ENCODE results near the gene USP25.

Gene USP25

GRCh38 chr21:15875286-15875685 lies 145.5 kb downstream of the USP25 start:
- no peak for TF ChIP-seq Cebpa-rat (IDR thresholded peaks at IDR 0.05)
- peak overlapping the region in 3 of 11 experiments; percentile 19 to 41 (median 34); a peak in 3 of 22 replicates for H3K4me2 ChIP-seq

DNA sequence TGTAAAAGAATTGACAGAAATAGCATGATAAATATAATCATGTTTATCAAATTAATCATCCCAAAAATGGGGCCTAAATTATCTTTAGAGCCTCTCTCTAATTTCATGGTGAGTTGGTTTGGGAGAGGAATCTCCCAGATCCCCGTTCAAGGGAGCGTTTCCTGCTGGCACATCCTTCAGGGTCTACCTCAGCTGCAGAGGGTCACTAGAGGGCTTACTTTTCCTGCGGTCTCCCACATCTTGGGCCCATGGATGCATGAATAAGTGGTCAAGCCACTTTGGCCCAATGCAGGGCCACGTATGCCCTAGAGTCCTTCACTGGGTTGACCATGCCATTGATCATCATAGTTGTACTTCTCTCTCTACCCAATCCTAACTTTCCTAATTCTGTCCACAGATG lies 164.1 kb downstream of the USP25 start:
- Histone ChIP-seq H4K20me1 (no peaks in the 10 kb centered on the region), H3K9ac (no peak overlapping the region), H3K4me2 (no peak overlapping the region), H3K4me1 (no peaks in the 10 kb centered on the region), H3K27me3 (no peaks in the 10 kb centered on the region), H3K9me3 (replicated peaks in 1 of 11) (no peaks in the 10 kb centered on the region), H3K36me3 (no peaks in the 10 kb centered on the region), H3K27ac (no peak overlapping the region), H3K4me3 (no peak overlapping the region)
- TF ChIP-seq Cebpa-rat (IDR thresholded peaks at IDR 0.05) = no peak

More at GRCh38 chr21:15875286-15875685, 145.5 kb downstream of the USP25 start:
- H3K27me3 ChIP-seq = no peaks in the 10 kb centered on the region
- peaks cover 4 to 45% (median 14%) of the 10 kb centered on the region in 10 experiments; a peak in 17 of 20 replicates for H3K4me1 ChIP-seq
- H3K27ac ChIP-seq = no peak overlapping the region
- no peaks in the 10 kb centered on the region for H4K20me1 ChIP-seq
- no peak overlapping the region for H3K9ac ChIP-seq
- peaks cover 14 to 65% (median 41%) of the 10 kb centered on the region in 11 experiments for H3K9me3 ChIP-seq (replicated peaks in 1 of 11)
- H3K36me3 ChIP-seq = peaks cover 64 to 91% (median 74%) of the 10 kb centered on the region in 11 experiments
- H3K4me3 ChIP-seq = no peak overlapping the region; a peak in 1 of 20 replicates

DNA sequence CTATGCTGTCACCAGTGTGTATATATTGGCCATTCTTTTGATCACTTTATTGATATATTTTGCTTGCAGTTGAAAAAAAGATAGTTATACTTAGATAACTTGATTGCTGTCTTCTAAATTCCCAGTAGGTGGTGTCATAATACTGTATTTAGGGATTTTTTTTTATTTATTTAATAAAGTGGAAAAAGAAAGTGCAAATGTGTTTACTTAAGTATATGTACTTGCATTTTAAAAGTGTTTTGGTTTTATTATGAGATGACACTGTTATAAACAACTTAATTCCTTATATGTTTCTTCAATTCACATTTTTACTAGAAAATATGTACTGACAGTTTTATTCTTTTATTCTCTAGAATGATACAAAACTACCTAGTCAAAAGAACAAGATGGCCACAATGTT lies 164.8 kb downstream of the USP25 start:
- Histone ChIP-seq H3K4me2 (no peak overlapping the region), H3K27me3 (no peaks in the 10 kb centered on the region), H3K4me1 (no peaks in the 10 kb centered on the region), H3K9me3 (replicated peaks in 1 of 11) (no peaks in the 10 kb centered on the region), H3K9ac (no peak overlapping the region), H3K4me3 (no peak overlapping the region), H4K20me1 (no peaks in the 10 kb centered on the region), H3K27ac (no peak overlapping the region), H3K36me3 (no peaks in the 10 kb centered on the region)
- no peak for TF ChIP-seq Cebpa-rat (IDR thresholded peaks at IDR 0.05)

DNA sequence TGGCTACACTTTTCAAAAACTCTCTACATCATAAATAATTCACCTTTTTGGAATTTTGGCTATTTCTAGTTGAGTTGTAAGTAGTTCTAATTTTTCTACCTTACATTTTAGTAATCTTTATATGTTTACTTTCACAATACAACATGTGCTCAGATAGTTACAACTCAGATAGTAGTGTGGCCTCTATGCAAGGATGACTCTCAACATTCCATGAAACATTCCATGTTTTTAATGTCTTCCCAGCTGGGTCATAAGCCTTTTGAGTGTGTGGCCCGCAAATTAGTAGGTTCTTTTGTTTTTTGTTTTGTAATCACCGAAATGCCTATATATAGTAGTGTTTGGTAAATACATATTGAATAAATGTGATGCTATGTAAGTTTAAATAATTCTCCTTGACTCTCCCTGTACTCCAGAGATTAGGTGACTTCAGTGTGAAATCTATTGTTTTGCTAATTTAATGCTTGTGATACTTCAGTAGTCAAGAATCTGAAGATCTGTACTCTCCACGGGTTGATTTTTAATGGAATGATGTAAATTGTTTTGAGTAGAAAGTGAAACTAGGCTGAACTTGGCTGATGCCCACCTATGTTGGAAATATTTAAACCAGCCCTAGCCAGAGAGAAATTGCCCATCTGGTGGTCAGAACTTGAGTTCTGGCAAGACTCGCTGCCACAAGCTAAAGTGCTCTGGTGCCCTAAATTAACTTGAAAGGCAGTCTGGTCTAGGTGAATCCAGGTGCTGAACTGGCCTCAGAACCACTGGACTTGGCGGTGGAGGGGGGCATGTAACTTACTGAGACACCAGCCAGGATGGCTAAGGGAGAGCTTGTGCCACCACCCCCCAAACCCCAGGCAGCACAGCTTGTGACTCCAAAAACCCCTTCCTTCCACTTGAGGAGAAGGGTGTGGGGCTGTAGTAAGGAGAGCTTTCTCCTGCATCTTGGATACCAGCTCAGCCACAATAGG lies 165.6 kb downstream of the USP25 start:
- Histone ChIP-seq H3K9me3 (replicated peaks in 1 of 11) (0 out of 22 replicates have a peak, but pooled peaks cover 0 to 3% (median 0%) of the 10 kb centered on the region in 11 experiments), H3K27ac (no peak overlapping the region), H3K27me3 (no peaks in the 10 kb centered on the region), H3K36me3 (no peaks in the 10 kb centered on the region), H3K4me2 (no peak overlapping the region), H3K9ac (no peak overlapping the region), H3K4me3 (no peak overlapping the region), H4K20me1 (no peaks in the 10 kb centered on the region), H3K4me1 (no peaks in the 10 kb centered on the region)
- no peak for TF ChIP-seq Cebpa-rat (IDR thresholded peaks at IDR 0.05)

DNA sequence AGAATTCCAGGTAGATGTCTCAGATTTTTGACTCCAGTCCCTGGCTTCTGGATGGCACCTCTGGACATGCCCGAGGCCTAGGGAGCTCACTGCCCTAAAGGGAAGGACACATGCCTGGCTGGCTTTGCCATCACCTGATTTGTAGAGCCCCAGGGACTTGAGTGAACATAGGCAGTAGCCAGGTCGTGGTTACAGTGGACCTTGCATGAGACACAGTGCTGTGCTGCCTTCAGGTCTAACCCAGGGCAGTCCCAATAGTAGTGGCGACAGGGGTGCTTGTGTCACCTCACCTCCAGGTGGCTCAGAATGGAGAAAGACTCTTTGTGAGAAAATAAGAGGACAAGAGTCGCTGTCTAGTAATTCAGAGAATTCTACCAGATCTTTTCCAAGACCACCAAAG lies 166.7 kb downstream of the USP25 start:
- Histone ChIP-seq H3K27me3 (no peaks in the 10 kb centered on the region), H3K4me1 (no peaks in the 10 kb centered on the region), H4K20me1 (no peaks in the 10 kb centered on the region), H3K9ac (no peak overlapping the region), H3K4me2 (no peak overlapping the region), H3K27ac (no peak overlapping the region), H3K36me3 (no peaks in the 10 kb centered on the region), H3K9me3 (replicated peaks in 1 of 11) (peaks cover 0 to 9% (median 0%) of the 10 kb centered on the region in 11 experiments; a peak in 3 of 22 replicates), H3K4me3 (no peak overlapping the region)
- TF ChIP-seq Cebpa-rat (IDR thresholded peaks at IDR 0.05) = no peak

DNA sequence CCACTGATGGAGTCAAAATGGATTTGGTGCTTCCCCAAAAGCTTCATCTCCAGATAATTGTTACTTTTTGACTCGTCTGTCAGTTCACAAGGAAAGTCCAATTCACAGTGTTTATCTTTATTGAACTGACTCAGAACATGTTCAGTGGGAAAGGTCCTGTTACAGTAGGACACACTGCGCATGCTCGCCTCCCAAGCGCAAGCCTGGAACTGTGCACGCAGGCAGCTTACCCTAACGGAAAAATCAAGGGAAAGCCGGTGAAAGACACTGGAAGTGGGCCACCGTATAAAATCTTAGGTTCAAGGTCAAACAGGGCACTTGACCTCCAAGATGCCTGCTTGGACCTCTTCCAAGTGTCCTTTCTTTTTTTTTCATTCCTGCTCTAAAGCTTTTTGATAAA lies 174.6 kb downstream of the USP25 start:
- Histone ChIP-seq H3K4me2 (no peak overlapping the region), H3K4me1 (no peaks in the 10 kb centered on the region), H3K4me3 (no peak overlapping the region), H3K9ac (no peak overlapping the region), H3K27ac (no peak overlapping the region), H4K20me1 (no peaks in the 10 kb centered on the region), H3K36me3 (no peaks in the 10 kb centered on the region), H3K9me3 (replicated peaks in 1 of 11) (peaks cover 0 to 12% (median 0%) of the 10 kb centered on the region in 11 experiments; a peak in 5 of 22 replicates), H3K27me3 (no peaks in the 10 kb centered on the region)
- TF ChIP-seq Cebpa-rat (IDR thresholded peaks at IDR 0.05) = no peak

DNA sequence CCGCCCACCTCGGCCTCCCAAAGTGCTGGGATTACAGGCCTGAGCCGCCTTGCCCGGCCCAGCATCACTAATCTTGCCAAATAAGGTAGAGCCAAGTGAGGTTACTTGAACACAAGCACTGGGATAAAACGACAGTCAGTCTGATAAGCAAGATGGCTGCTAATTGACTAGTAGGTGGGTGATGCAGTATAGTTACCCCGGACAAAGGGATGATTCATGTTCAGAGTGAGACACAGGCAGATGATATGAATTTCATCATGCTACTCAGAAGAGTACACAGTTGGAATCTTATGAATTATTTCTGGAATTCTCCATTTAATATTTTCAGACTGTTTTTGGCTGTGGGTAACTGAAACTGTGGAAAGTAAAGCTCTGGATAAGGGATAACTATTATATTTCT lies 178.4 kb downstream of the USP25 start:
- Histone ChIP-seq H3K9me3 (replicated peaks in 1 of 11) (peaks cover 8 to 21% (median 13%) of the 10 kb centered on the region in 11 experiments; a peak in 18 of 22 replicates), H4K20me1 (no peaks in the 10 kb centered on the region), H3K27me3 (no peaks in the 10 kb centered on the region), H3K4me1 (no peaks in the 10 kb centered on the region), H3K4me2 (no peak overlapping the region), H3K27ac (no peak overlapping the region), H3K36me3 (no peaks in the 10 kb centered on the region), H3K4me3 (no peak overlapping the region), H3K9ac (no peak overlapping the region)
- TF ChIP-seq Cebpa-rat (IDR thresholded peaks at IDR 0.05) = no peak

DNA sequence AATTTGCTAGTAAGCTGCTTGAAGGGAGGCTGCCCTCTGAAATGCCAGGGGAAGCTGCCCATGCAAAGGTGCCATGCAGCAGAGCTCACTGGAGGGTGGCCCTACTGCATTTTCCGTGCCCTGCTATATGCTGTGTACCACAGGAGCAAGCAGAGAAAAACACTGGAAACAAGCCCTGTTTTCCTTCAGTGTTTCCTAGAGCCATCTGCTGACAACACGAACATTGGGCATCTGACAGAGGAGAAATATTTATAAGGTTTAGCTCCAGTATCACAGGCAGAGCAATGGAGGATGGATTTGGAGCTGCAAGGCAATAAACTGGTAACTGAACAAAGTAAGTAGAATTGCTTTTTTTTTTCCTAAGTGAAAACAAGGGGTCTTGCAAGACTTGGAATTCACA lies 198.4 kb downstream of the USP25 start:
- peaks cover 5 to 29% (median 19%) of the 10 kb centered on the region in 11 experiments; a peak in 20 of 22 replicates for H3K9me3 ChIP-seq (replicated peaks in 1 of 11)
- H3K36me3 ChIP-seq = no peaks in the 10 kb centered on the region
- peaks cover 0 to 4% (median 0%) of the 10 kb centered on the region in 10 experiments; a peak in 2 of 20 replicates for H3K4me1 ChIP-seq
- no peaks in the 10 kb centered on the region for H4K20me1 ChIP-seq
- no peak overlapping the region for H3K4me2 ChIP-seq
- H3K27me3 ChIP-seq = no peaks in the 10 kb centered on the region
- no peak overlapping the region for H3K9ac ChIP-seq
- H3K27ac ChIP-seq = no peak overlapping the region
- H3K4me3 ChIP-seq = no peak overlapping the region
- TF ChIP-seq Cebpa-rat (IDR thresholded peaks at IDR 0.05) = no peak

- H3K4me1 ChIP-seq = peaks cover 0 to 4% (median 0%) of the 10 kb centered on the region in 10 experiments; a peak in 2 of 20 replicates
- peaks cover 5 to 29% (median 19%) of the 10 kb centered on the region in 11 experiments; a peak in 20 of 22 replicates for H3K9me3 ChIP-seq (replicated peaks in 1 of 11)
- H3K4me2 ChIP-seq = no peak overlapping the region
- H3K27me3 ChIP-seq = no peaks in the 10 kb centered on the region
- H3K9ac ChIP-seq = no peak overlapping the region
- TF ChIP-seq Cebpa-rat (IDR thresholded peaks at IDR 0.05) = no peak
- no peaks in the 10 kb centered on the region for H4K20me1 ChIP-seq
- H3K27ac ChIP-seq = no peak overlapping the region
- no peak overlapping the region for H3K4me3 ChIP-seq
- H3K36me3 ChIP-seq = no peaks in the 10 kb centered on the region
Measured at GRCh38 chr21:15928686-15929425, 199.1 kb downstream of the USP25 start.

All from BLaER1 treated with 17β-estradiol and CSF1 and Interleukin-3, amounts not matched to agents 10 nM and 100 nM (cell line).